GM21381 (cell line): ENCODE measurements around the gene AUTS2.

Experiments
- ATAC-seq: cut with Tn5 transposase; IDR thresholded peaks from one replicate; pipeline ENCODE4 v1.9.1; 2021; ENCODE audit warnings: mild to moderate bottlenecking, moderate library complexity; ENCODE audit not compliant: unreplicated experiment

Gene AUTS2

GRCh38 chr7:70432567-70433001 lies 834.3 kb downstream of the AUTS2 start:
- ATAC-seq, result no peak

GRCh38 chr7:70434376-70434775 lies 836.1 kb downstream of the AUTS2 start:
- no peak for ATAC-seq

- ATAC-seq, result no peak
These were observed 836.5 kb downstream of the AUTS2 start for GRCh38 chr7:70434821-70435220.

GRCh38 chr7:70435634-70436033 lies 837.4 kb downstream of the AUTS2 start:
- ATAC-seq, result no peak

GRCh38 chr7:70436790-70437350 lies 838.6 kb downstream of the AUTS2 start:
- no peak for ATAC-seq

- ATAC-seq, result no peak
These were observed 841.4 kb downstream of the AUTS2 start for GRCh38 chr7:70439651-70440050.

- no peak for ATAC-seq
These were observed 848.3 kb downstream of the AUTS2 start for GRCh38 chr7:70446448-70447143.

- ATAC-seq, result no peak
These were observed 850.1 kb downstream of the AUTS2 start for GRCh38 chr7:70448312-70448906.

- no peak for ATAC-seq
These were observed 852.5 kb downstream of the AUTS2 start for GRCh38 chr7:70450731-70451130.

- ATAC-seq, result no peak
These were observed 857.6 kb downstream of the AUTS2 start for GRCh38 chr7:70455925-70456324.

- ATAC-seq, result peak; percentile 58
These were observed 858.4 kb downstream of the AUTS2 start for GRCh38 chr7:70456719-70457118.

GRCh38 chr7:70457482-70457881 lies 859.2 kb downstream of the AUTS2 start:
- ATAC-seq, result no peak

GRCh38 chr7:70457883-70458680 lies 859.8 kb downstream of the AUTS2 start:
- ATAC-seq, result no peak

GRCh38 chr7:70458745-70459144 lies 860.5 kb downstream of the AUTS2 start:
- ATAC-seq, result no peak

GRCh38 chr7:70459546-70459945 lies 861.3 kb downstream of the AUTS2 start:
- ATAC-seq, result no peak

- ATAC-seq, result no peak
These were observed 861.8 kb downstream of the AUTS2 start for GRCh38 chr7:70460071-70460470.

GRCh38 chr7:70460562-70460961 lies 862.3 kb downstream of the AUTS2 start:
- ATAC-seq, result no peak

GRCh38 chr7:70463352-70463938 lies 865.2 kb downstream of the AUTS2 start:
- ATAC-seq, result no peak

- no peak for ATAC-seq
These were observed 868.6 kb downstream of the AUTS2 start for GRCh38 chr7:70466725-70467364.

GRCh38 chr7:70470746-70471145 lies 872.5 kb downstream of the AUTS2 start:
- no peak for ATAC-seq
